Activated T-helper 2 cell treated with anti-CD3 and anti-CD28 coated beads, Interferon-gamma antibody, Interleukin-2, Interleukin-4, amounts not matched to agents 10 μg/mL and 5 μg/mL and 100 μg/mL, durations not matched to agents 14 hours and 24 hours and 36 hours (primary cell): ENCODE measurements around the gene TP53I11. TPM values are rescaled to one million over a fixed set of nuclear protein-coding genes. Genes with fewer than 3 reads are reported as not detected.

Source experiments
- DNase-seq: peaks from one replicate; pipeline ENCODE4 v3.0.0; 2021; ENCODE audit warnings: low spot score
- H3K27ac Mint-ChIP-seq: one replicate; pipeline ENCODE4 v1.8.0; 2021; ENCODE audit warnings: mixed read lengths
- H3K27me3 Mint-ChIP-seq: one replicate; pipeline ENCODE4 v1.8.0; 2021; ENCODE audit warnings: low read depth, mixed read lengths
- H3K36me3 Mint-ChIP-seq: one replicate; pipeline ENCODE4 v1.8.0; 2021; ENCODE audit warnings: low read depth, mixed read lengths
- H3K4me1 Mint-ChIP-seq: one replicate; pipeline ENCODE4 v1.8.0; 2021; ENCODE audit warnings: low read depth, mixed read lengths
- H3K4me3 Mint-ChIP-seq: one replicate; pipeline ENCODE4 v1.8.0; 2021; ENCODE audit warnings: low read depth, mild to moderate bottlenecking, moderate library complexity, mixed read lengths
- H3K9me3 Mint-ChIP-seq: one replicate; pipeline ENCODE4 v1.8.0; 2021; ENCODE audit warnings: mixed read lengths
- intact Hi-C: fragments of 100-400 bp; cut with micrococcal nuclease; formaldehyde crosslinking; loops from one replicate; pipeline ENCODE4 v1.15.1; 2023
- total RNA-seq: library from RNA; stranded (reverse); gene quantifications from 2 replicates; pipeline ENCODE4 v1.2.3, GENCODE V29; 2022

The TP53I11 gene
- total RNA-seq, 1 donor from 2014 or later, result 5.0 TPM

DNA sequence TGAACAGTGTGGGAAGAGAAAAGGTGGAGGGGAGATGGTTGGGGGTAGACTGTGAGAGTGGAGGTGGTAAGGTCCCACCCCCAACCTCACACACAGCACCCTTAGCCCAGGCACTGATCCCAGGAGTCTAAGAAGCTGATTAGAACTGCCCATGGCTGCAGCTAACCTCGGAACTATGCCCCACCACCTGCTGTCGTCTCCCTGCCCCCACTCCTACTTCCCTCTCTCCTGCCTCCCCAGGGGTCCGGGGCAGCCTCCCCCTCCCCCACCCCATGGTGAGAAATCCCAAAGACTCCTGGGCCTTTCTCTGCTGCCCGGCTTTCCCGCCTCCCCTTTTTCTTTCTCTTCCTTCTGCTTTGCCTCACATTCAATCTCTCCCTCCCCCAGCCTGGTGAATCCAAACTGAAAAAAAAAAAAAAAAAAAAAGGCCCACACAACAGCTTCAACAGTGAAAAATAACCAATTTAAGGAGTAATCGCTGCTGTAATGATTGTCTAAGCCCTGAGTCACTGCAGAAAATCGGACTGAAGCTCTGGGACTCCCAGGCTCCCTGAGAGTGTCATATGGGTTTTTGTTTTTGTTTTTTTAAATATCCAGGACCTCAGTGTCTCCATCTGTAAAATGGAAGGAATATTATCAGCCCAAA lies 9.6 kb upstream of the TP53I11 start:
- no peak overlapping the region for H3K27ac Mint-ChIP-seq
- no peaks in the 10 kb centered on the region for H3K36me3 Mint-ChIP-seq
- no peak for DNase-seq
- H3K27me3 Mint-ChIP-seq, result peaks cover 4% of the 10 kb centered on the region
- no peak overlapping the region for H3K4me3 Mint-ChIP-seq
- peaks cover 4% of the 10 kb centered on the region for H3K4me1 Mint-ChIP-seq
- no peaks in the 10 kb centered on the region for H3K9me3 Mint-ChIP-seq
- intact Hi-C loops, result no loop called here

DNA sequence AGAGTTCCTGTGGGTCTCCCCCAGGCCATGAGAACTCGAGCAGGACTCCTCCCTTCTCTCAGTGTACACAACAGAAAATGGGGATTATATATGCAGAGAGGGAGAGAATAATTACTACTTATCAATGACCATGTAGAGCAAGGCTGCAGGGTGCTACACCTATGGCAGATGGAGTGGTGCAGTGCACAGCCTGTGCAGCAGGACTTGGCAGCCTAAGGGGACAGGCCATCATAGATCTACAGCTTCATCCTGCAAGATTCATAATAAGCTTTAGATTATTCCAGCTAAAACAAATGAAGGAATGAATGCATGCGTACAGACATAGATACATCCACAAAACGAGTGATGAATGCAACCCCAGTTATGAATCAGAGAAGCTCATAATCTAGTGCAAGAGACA lies 8.4 kb upstream of the TP53I11 start:
- intact Hi-C loops, result no loop called here
- Mint-ChIP-seq H3K4me1 (peaks cover 8% of the 10 kb centered on the region), H3K36me3 (no peaks in the 10 kb centered on the region), H3K27me3 (peaks cover 4% of the 10 kb centered on the region), H3K4me3 (no peak overlapping the region), H3K9me3 (no peaks in the 10 kb centered on the region), H3K27ac (no peak overlapping the region)
- DNase-seq, result no peak

DNA sequence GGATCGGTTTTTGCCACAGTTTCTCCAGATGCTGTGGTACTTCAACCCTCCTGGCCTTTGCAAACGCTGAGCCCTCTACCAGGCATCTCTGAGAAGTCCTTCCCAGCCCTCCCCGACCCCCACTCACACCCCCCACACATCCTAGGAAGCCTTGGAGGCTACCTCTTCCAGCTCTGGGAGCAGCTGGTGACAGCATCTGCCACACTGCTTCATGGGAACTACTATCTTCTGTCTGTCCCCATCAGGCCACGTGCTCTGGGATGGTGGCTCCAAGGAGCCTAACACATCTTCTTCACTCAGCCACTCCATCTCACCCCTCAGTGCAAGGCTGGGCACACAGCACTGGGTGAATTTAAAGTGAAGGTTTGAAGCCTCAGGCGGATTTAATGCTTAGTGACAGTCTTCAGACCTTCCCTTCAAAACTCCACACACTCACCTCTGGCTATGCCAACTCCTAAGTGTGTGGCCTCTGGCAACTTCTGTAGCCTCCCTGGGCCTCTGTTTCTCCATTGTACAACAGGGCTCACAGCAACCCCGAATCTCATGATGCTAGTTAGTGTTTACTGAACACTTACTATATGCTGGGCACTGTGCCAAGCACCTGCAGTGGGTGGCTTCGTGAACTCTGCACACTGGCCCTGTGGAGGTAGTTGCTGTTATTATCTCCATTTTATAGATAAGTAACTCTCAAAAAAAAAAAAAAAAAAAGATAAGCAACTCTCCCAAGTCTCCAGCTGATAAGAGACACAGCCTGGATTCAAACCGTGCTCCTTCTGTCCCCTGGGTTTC lies 7.3 kb upstream of the TP53I11 start:
- no peak overlapping the region for H3K27ac Mint-ChIP-seq
- no peak for DNase-seq
- H3K9me3 Mint-ChIP-seq, result no peaks in the 10 kb centered on the region
- H3K4me3 Mint-ChIP-seq, result no peak overlapping the region
- H3K27me3 Mint-ChIP-seq, result peaks cover 4% of the 10 kb centered on the region
- H3K36me3 Mint-ChIP-seq, result no peaks in the 10 kb centered on the region
- H3K4me1 Mint-ChIP-seq, result peaks cover 8% of the 10 kb centered on the region
- intact Hi-C loops, result no loop called here

DNA sequence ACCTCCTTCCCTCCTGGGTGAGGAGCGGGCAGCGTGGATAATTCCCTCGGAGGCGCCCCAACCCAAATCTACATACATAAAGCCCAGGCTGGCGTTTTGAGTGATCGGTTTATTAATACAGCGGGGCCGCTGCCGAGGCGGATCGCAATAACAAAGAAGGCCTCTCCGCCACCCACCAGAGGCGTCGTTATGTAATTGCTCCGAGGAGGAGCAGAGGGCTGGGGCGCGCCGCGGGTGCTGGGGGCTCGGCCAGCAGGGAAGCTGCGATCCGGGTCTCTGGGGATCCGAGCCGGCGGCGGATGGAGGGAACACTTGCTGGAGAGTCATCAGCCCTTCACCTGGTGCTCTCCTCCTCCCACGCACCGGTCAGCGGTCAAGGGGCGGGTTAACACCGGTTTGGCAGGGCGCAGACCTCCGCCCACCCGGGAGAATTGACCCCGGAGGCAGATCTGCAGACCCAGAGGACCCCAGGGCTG lies 6.4 kb upstream of the TP53I11 start:
- intact Hi-C loops, result no loop called here
- Mint-ChIP-seq H3K4me1 (peaks cover 8% of the 10 kb centered on the region), H3K4me3 (no peak overlapping the region)

DNA sequence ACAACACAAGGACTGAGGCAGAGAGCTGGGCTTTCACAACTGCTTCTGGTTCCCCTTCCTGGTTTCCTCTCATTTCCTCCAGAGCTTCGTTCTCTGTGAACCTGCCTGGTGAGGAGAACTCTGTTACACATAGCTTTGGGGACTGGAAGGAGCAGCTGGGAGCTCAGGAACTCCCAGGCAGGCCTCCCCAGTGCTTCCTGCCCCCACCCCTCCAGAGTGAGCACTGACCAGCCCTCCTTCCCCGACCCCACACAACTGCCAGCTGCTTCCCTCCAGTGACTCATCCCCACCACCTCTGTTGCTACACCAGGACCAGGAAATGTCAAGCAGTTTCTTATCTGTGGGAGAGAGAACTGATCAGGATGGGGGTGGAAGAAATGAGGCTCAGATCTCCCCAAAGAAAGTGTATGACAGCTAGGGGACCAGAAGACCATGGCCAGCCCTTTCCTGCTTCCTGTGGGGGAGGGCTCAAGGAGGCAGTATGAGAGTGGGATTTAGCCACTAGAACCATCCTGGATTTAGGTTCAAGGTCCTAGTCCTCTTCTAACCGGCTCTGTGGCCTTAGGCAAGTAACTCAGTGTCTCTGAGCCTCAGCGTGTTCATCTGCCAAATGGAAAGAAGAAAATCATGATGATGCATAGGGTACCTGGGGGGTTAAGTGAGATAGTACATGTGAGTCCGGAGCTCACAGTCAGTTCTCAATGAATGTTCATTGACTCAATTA lies 4.5 kb upstream of the TP53I11 start:
- Mint-ChIP-seq H3K36me3 (no peaks in the 10 kb centered on the region), H3K9me3 (no peaks in the 10 kb centered on the region), H3K27me3 (peaks cover 13% of the 10 kb centered on the region), H3K27ac (no peak overlapping the region), H3K4me3 (no peak overlapping the region), H3K4me1 (peaks cover 8% of the 10 kb centered on the region)
- intact Hi-C loops, result no loop called here
- no peak for DNase-seq

More for the DNA sequence above, 6.4 kb upstream of the TP53I11 start:
- Mint-ChIP-seq H3K36me3 (no peaks in the 10 kb centered on the region), H3K27me3 (peaks cover 4% of the 10 kb centered on the region), H3K9me3 (no peaks in the 10 kb centered on the region), H3K27ac (no peak overlapping the region)
- DNase-seq, result no peak

DNA sequence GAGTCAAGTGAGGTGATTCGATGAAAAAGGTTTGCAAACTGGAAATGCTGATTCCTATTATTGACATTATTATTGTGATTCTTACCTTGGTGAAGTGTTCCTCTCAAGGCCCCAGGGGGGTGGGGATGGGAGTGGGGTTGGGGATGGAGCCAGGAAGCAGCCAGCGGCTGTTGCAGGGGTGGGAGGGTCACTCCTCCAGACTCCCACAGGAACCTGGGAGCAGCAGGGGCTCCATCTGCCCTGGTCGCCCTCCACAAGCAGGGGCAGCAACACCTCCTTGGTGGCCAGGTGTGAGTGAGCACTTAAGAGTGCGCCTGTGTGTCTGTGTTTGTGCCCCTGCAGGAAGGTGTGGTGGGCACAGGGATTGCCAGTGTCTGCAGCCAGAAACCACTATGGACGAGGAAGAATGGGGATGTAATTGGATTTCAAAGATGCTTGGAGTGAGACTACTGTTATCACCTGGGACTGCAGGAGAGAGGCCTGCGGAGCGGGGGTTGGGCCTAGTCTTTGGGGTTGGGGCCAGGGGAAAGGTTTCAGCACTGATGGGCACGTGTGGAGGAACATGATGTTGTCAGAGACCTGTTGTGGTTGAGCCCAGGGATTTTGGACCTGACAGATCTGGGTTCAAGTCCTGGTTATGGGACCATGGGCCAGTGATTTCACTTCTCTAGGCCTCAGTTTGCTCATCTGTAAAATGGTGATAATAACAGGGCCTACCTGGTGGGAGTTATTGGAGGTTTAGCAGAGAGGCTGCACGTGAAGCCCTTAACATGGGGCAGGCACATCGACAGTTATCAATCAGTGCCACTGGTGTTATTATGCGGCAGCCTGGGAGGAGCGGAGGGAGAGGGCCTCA lies 3.6 kb upstream of the TP53I11 start:
- Mint-ChIP-seq H3K27me3 (peaks cover 14% of the 10 kb centered on the region), H3K9me3 (no peaks in the 10 kb centered on the region), H3K27ac (no peak overlapping the region), H3K36me3 (no peaks in the 10 kb centered on the region), H3K4me1 (peaks cover 8% of the 10 kb centered on the region), H3K4me3 (no peak overlapping the region)
- DNase-seq, result no peak
- intact Hi-C loops, result no loop called here

DNA sequence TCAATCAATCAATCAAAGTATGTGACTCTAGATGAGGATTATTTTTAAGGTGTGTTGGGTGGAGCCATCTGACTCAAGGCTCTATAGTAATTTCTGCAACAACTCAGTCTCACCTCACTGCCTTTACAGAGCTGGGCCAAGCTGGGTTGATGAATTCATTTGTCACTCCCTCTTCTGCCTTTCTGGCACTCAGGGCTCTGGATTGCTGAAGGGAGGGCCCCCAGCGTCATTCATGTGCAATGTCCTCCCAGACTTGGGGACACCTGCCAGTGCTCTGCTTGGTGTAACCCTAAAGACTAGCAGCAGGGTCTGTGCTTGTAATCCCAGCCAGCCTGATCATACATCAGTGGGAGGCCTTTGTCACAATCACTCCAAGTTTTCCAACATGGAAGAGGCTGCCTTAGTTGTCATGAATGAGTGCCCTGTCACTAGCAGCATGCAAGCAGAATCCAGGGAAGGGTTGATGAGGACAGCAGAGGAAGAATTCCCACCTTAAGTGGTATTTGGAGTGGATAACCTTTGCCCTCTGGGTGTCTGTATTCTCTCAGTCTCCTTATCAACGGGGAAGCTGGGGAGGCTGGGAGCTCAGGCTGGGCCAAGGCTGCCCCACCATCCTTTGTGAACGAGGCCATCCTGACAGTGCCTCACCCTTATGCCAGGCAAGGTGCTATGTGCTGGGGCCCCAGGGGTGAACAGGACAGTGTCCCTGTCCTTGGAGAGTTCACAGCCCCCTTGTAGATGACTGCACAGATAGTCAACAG lies 2.0 kb upstream of the TP53I11 start:
- intact Hi-C loops, result no loop called here
- Mint-ChIP-seq H3K9me3 (no peaks in the 10 kb centered on the region), H3K4me1 (peaks cover 11% of the 10 kb centered on the region), H3K4me3 (no peak overlapping the region), H3K27me3 (peaks cover 26% of the 10 kb centered on the region), H3K27ac (no peak overlapping the region), H3K36me3 (no peaks in the 10 kb centered on the region)
- no peak for DNase-seq

DNA sequence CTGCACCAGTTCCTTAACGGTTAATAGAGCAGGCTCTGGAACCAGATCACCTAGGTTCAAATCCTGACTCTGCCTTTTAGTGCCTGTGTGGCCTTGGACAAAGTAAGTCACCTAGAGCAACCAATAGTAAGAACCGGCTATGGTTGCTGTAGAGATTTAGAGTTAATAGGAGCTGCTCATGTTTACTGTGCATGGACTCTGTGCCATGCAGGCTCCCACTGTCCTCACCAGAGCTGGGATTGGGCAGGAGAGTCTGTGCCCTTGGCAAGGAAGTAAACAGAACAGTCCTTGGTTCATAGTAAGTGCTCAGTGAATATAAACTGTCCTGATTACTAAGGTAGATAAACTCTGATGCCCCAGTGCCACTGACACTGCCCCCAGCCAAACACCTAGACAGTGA lies 1.4 kb upstream of the TP53I11 start:
- no peaks in the 10 kb centered on the region for H3K9me3 Mint-ChIP-seq
- intact Hi-C loops, result no loop called here
- peaks cover 29% of the 10 kb centered on the region for H3K27me3 Mint-ChIP-seq
- H3K4me3 Mint-ChIP-seq, result no peak overlapping the region
- H3K27ac Mint-ChIP-seq, result no peak overlapping the region
- peaks cover 11% of the 10 kb centered on the region for H3K4me1 Mint-ChIP-seq
- H3K36me3 Mint-ChIP-seq, result no peaks in the 10 kb centered on the region
- DNase-seq, result no peak

DNA sequence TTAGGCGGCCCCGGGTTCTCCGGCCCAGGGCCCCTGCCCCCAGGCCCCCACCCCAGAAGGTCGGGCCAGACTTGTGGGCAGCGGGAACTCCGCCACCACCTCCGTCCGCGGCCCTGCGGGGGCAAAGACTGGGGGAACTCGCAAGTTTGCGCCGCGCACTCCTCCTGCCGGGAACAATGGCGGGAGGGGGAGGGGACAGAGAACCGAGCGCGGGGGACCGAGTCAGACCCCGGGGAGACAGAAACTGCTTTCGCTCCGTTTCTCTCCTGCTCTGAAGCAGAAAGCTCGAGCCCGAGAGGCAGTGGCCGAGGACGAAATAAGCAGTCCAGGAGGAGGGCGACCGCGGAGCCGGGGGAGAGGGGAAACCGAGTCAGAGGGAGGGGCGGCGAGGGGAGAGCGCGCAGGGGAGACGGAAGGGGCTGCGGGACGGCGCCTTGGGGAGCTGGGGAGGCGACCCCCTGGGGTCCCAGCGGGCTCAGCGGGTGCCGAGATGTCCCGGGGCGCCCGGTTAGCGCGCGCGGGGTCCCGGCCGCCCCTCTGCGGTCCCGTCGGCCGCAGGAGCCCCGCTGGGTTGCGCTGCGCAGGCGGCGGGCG lies 555 bp downstream of the TP53I11 start:
- H3K27ac Mint-ChIP-seq, result no peak overlapping the region
- no peaks in the 10 kb centered on the region for H3K9me3 Mint-ChIP-seq
- H3K27me3 Mint-ChIP-seq, result peaks cover 32% of the 10 kb centered on the region
- DNase-seq, result no peak
- intact Hi-C loops, result no loop called here
- peaks cover 5% of the 10 kb centered on the region for H3K4me1 Mint-ChIP-seq
- H3K36me3 Mint-ChIP-seq, result no peaks in the 10 kb centered on the region
- H3K4me3 Mint-ChIP-seq, result peak overlapping the region; percentile 56

DNA sequence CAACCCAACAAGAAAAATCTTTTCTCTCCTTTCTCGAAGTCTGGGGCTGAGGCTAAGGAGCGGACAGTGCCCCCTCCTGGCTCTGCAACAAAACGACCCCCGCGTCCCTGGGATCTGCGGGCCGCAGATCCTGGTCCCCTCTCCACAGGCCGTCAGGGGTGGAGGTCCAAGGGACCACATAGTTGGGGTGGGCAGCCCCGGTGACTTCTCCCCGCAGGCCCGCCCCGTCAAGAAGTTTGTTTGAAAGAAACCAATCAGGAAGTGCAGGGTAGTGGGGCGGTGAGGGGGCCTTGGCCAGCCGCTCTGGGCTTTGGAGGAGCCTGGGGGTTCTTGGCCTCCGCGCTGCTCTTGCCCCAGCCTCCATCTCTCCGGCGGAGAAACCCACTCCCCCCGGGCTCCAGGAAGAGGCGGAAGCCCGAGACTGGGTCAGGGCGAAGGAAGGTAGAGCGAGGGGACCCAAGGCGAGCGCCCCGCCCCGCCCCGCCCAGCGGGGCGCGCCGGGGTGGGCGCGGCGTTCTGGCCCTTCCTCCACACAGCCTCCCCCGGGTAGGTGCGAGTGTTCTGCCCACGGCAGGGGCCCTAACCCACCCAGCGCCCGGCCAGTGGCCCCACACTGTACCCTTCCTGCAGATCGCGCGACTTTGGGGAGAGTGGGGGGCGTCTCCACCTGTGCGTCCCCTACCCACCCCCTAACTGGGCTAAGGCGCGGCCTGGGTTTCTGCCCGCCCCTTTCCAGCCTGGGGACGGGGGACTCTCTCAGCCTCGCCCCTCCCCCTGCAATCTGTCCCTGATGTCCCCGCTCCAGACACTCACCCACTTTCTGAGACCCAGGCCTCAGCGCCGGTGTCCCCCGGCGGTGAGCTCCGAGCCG lies 1.3 kb downstream of the TP53I11 start:
- H3K36me3 Mint-ChIP-seq, result no peaks in the 10 kb centered on the region

DNA sequence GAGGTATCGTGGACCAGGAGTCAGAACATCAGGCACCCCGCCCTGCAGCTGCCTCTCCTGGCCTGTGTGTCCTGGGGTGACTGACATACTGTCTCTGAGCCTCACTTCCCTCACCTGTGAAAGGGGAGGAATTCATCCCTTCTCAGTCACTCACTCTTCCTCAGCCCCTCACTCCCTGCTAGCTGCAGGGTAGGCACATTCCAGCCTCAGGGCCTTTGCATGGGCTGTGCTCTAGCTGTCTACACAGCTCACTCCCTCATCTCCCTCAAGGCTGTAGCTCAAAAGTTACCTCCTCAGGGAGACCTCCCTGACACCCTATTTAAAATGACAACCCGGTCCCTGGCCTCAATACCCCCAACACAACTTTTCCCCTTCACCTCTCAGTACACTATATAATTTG lies 2.5 kb downstream of the TP53I11 start:
- Mint-ChIP-seq H3K27ac (no peak overlapping the region), H3K4me1 (peaks cover 4% of the 10 kb centered on the region), H3K27me3 (peaks cover 32% of the 10 kb centered on the region), H3K36me3 (no peaks in the 10 kb centered on the region), H3K4me3 (no peak overlapping the region), H3K9me3 (no peaks in the 10 kb centered on the region)
- no peak for DNase-seq
- intact Hi-C loops, result no loop called here

More for the DNA sequence above, 1.3 kb downstream of the TP53I11 start:
- Mint-ChIP-seq H3K4me1 (peaks cover 3% of the 10 kb centered on the region), H3K9me3 (no peaks in the 10 kb centered on the region), H3K27me3 (peaks cover 32% of the 10 kb centered on the region), H3K27ac (no peak overlapping the region), H3K4me3 (peak overlapping the region; percentile 51)
- intact Hi-C loops, result no loop called here
- DNase-seq, result no peak
